Keratinocyte (primary cell): Measurements from ENCODE around the gene MGRN1.

Source experiments
- EZH2 ChIP-seq: IDR thresholded peaks from one replicate; pipeline ENCODE4 v1.6.1; 2012; ENCODE audit warnings: inconsistent platforms, mild to moderate bottlenecking, low read length, moderate library complexity
- TF ChIP-seq, protein P1 (sequence below), 3 experiments: IDR thresholded peaks in 1 of 3; conservative IDR thresholded peaks in 1 of 3; optimal IDR thresholded peaks in 1 of 3; 2 replicates in 2 of 3; 3 replicates in 1 of 3; pipeline versions ENCODE3 to v1.5.1; 2011; ENCODE audit warnings: low read length in 3 of 3, mild to moderate bottlenecking in 3 of 3, moderate library complexity in 2 of 3, control low read depth in 1 of 3, inconsistent platforms in 1 of 3; ENCODE audit not compliant: insufficient read depth in 2 of 3; ENCODE audit errors: extremely low read depth in 1 of 3

DNA sequence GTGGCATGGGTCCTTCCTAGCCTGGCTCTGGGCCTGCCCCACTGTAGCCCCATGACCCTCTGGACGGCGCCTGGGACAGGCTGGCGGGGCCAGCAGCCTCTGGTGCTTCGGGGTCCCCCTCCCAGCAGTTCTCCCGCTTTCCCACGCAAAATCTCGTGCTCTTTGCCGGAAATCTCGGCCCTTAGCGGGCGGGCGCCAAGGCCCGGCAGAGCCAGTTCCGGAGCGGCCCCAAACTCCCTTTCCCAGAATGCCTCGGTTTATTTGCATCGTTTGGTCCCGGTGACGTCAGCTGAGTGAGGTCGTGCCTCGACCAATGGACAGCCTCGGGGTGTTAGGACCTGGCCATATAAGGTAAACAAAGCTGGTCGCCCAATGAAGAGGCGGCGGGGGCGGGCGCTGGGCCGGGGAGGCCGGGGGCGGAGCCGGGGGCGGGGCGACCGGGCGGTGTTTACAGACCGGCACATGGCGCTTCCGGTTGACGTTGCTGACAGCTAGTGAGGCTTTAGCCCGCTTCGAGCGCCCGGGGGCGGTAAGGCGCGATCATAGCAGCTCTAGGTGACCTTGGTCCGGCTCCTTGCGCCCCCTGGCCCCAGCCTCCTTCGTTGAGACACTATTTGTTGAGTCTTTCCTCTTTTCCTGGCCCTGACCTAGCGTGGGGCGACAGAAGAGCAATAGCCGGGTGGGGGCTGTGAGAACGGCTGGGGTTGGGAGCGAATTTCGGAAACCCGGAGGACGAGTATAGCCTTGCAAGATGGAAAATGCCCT is 8.4 kb upstream of the MGRN1 start:
- TF ChIP-seq, protein P1, sequence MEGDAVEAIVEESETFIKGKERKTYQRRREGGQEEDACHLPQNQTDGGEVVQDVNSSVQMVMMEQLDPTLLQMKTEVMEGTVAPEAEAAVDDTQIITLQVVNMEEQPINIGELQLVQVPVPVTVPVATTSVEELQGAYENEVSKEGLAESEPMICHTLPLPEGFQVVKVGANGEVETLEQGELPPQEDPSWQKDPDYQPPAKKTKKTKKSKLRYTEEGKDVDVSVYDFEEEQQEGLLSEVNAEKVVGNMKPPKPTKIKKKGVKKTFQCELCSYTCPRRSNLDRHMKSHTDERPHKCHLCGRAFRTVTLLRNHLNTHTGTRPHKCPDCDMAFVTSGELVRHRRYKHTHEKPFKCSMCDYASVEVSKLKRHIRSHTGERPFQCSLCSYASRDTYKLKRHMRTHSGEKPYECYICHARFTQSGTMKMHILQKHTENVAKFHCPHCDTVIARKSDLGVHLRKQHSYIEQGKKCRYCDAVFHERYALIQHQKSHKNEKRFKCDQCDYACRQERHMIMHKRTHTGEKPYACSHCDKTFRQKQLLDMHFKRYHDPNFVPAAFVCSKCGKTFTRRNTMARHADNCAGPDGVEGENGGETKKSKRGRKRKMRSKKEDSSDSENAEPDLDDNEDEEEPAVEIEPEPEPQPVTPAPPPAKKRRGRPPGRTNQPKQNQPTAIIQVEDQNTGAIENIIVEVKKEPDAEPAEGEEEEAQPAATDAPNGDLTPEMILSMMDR (optimal IDR thresholded peaks at IDR 0.05 in 1 of 3, IDR thresholded peaks at IDR 0.05 in 1 of 3, conservative IDR thresholded peaks at IDR 0.05 in 1 of 3; ENCODE audit: extremely low read depth in 1 of 3, insufficient read depth in 2 of 3, low read length in 3 of 3) = peak in 1 of 3 experiments; percentile 51
- TF ChIP-seq EZH2 = no peak
